ENCODE measurements around the gene ZNF22. TPM values are rescaled to one million over a fixed set of nuclear protein-coding genes. Genes with fewer than 3 reads are reported as not detected.

The ZNF22 gene
- total RNA-seq, 6 donors from 2014 or later = 8.4 to 26.9 (median 18.4) TPM

DNA sequence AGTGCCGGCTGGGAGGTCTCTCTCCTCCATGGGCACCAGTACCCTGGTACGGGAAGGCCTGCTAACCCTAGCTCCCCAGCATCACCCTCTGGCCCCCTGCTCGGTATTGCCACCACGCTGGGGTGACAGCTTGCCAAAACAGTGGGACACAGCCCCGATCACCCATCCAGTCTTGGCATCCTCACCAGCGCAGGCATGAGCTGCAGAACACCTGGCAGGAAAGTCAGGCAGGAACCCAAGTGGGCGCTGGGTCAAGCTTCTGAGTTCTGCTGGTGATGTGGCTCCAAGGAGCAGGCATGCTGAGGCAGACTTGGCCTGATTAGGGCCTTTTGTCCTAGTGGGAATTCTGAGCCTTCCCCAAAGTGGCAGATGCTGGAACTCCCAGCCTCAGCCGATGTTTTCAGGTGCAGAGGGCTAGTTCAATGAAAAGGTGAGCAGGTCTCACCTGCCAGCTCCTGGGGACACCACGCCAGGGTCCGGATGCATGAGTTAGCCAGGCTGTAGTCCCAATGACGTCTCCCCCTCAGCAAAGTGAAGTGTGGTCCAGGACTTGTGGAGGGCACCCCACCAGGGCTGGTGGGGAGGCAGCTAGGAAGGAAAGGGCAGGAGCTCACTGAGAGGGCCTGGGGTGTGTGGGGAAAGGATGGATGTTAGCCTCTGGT lies 8.5 kb upstream of the ZNF22 start:
- peaks cover 58 to 80% (median 64%) of the 10 kb centered on the region in 4 donors for H3K4me1 ChIP-seq
- DNase-seq (no peak), ATAC-seq (ENCODE audit: low FRiP score in 2 of 2) (no peak)
- H3K36me3 ChIP-seq = peaks cover 0 to 32% (median 13%) of the 10 kb centered on the region in 4 donors
- 81 to 94% methylated on average over 6 to 9 of the region's 11 CpGs for WGBS, 2 donors
- no peaks in the 10 kb centered on the region for H3K27me3 ChIP-seq
- TF ChIP-seq POLR2A (IDR thresholded peaks at IDR 0.05) (no peak), POLR2AphosphoS5 (IDR thresholded peaks at IDR 0.05) (no peak), CTCF (IDR thresholded peaks at IDR 0.05) (no peak), EP300 (IDR thresholded peaks at IDR 0.05) (no peak)
- H3K4me3 ChIP-seq = no peak overlapping the region
- H3K9me3 ChIP-seq = no peaks in the 10 kb centered on the region
- peak overlapping the region in 3 of 4 donors; percentile 52 to 92 (median 87) for H3K27ac ChIP-seq

- Histone ChIP-seq H3K27ac (peak overlapping the region in 3 of 4 donors; percentile 52 to 92 (median 87)), H3K36me3 (peaks cover 0 to 32% (median 13%) of the 10 kb centered on the region in 4 donors), H3K4me1 (peaks cover 64 to 80% (median 67%) of the 10 kb centered on the region in 4 donors)
These were observed 7.9 kb upstream of the ZNF22 start for GRCh38 chr10:44992732-44993225.

DNA sequence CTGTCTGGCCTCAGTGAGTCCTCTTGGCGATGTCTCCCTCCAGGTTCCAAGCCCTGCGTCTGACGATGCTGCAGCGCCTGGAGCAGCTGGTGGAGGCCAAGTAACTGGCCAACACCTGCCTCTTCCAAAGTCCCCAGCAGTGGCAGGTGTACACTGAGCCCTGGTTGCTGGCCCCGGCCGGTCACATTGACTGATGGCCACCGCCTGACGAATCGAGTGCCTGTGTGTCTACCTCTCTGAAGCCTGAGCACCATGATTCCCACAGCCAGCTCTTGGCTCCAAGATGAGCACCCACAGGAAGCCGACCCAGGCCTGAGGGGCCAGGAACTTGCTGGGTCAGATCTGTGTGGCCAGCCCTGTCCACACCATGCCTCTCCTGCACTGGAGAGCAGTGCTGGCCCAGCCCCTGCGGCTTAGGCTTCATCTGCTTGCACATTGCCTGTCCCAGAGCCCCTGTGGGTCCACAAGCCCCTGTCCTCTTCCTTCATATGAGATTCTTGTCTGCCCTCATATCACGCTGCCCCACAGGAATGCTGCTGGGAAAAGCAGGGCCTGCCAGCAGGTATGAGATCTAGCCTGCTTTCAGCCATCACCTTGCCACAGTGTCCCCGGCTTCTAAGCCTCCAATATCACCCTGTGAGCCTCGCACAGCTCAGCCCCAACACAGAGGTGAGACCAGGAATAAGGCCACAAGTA lies 7.3 kb upstream of the ZNF22 start:
- WGBS, 2 donors = 66 to 93% methylated on average over 4 to 14 of the region's 14 CpGs
- Histone ChIP-seq H3K36me3 (peaks cover 0 to 28% (median 13%) of the 10 kb centered on the region in 4 donors), H3K4me1 (peaks cover 70 to 84% (median 71%) of the 10 kb centered on the region in 4 donors), H3K9me3 (no peaks in the 10 kb centered on the region), H3K4me3 (no peak overlapping the region), H3K27ac (peak overlapping the region in 3 of 4 donors; percentile 52 to 92 (median 87)), H3K27me3 (no peaks in the 10 kb centered on the region)
- no peak for DNase-seq
- TF ChIP-seq CTCF (IDR thresholded peaks at IDR 0.05) (no peak), POLR2AphosphoS5 (IDR thresholded peaks at IDR 0.05) (no peak), POLR2A (IDR thresholded peaks at IDR 0.05) (no peak), EP300 (IDR thresholded peaks at IDR 0.05) (no peak)
- no peak for ATAC-seq (ENCODE audit: low FRiP score in 2 of 2)

More at GRCh38 chr10:44992732-44993225, 7.9 kb upstream of the ZNF22 start:
- Histone ChIP-seq H3K4me3 (no peak overlapping the region), H3K27me3 (no peaks in the 10 kb centered on the region), H3K9me3 (no peaks in the 10 kb centered on the region)
- 89 to 98% methylated on average over 7 to 8 of the region's 8 CpGs for WGBS, 2 donors
- no peak for ATAC-seq (ENCODE audit: low FRiP score in 2 of 2)
- DNase-seq = no peak
- no peak for TF ChIP-seq POLR2A (IDR thresholded peaks at IDR 0.05)
- no peak for TF ChIP-seq POLR2AphosphoS5 (IDR thresholded peaks at IDR 0.05)
- no peak for TF ChIP-seq CTCF (IDR thresholded peaks at IDR 0.05)
- no peak for TF ChIP-seq EP300 (IDR thresholded peaks at IDR 0.05)

GRCh38 chr10:44993922-44994751 lies 6.6 kb upstream of the ZNF22 start:
- no peaks in the 10 kb centered on the region for H3K9me3 ChIP-seq
- TF ChIP-seq CTCF (IDR thresholded peaks at IDR 0.05) (no peak), EP300 (IDR thresholded peaks at IDR 0.05) (no peak), POLR2AphosphoS5 (IDR thresholded peaks at IDR 0.05) (no peak), POLR2A (IDR thresholded peaks at IDR 0.05) (no peak)
- DNase-seq (no peak), ATAC-seq (ENCODE audit: low FRiP score in 2 of 2) (no peak)
- no peaks in the 10 kb centered on the region for H3K27me3 ChIP-seq
- 71 to 75% methylated on average over 11 of the region's 11 CpGs for WGBS, 2 donors
- peak overlapping the region in 3 of 4 donors; percentile 84 to 92 (median 87) for H3K27ac ChIP-seq
- H3K4me1 ChIP-seq = peaks cover 70 to 87% (median 70%) of the 10 kb centered on the region in 4 donors
- H3K4me3 ChIP-seq = no peak overlapping the region
- H3K36me3 ChIP-seq = peaks cover 0 to 24% (median 13%) of the 10 kb centered on the region in 4 donors
